GM18517 (cell line): ENCODE data around the gene HSPA6.
"Not testable (repeated sequence)": the region's sequence is repeated elsewhere in the genome, so short reads cannot be mapped to it uniquely, and the experiment has no call there.

Experiments
- ATAC-seq: cut with Tn5 transposase; IDR thresholded peaks from one replicate; pipeline ENCODE4 v1.9.1; 2021; ENCODE audit warnings: mild to moderate bottlenecking, moderate library complexity; ENCODE audit not compliant: unreplicated experiment

The HSPA6 gene

DNA sequence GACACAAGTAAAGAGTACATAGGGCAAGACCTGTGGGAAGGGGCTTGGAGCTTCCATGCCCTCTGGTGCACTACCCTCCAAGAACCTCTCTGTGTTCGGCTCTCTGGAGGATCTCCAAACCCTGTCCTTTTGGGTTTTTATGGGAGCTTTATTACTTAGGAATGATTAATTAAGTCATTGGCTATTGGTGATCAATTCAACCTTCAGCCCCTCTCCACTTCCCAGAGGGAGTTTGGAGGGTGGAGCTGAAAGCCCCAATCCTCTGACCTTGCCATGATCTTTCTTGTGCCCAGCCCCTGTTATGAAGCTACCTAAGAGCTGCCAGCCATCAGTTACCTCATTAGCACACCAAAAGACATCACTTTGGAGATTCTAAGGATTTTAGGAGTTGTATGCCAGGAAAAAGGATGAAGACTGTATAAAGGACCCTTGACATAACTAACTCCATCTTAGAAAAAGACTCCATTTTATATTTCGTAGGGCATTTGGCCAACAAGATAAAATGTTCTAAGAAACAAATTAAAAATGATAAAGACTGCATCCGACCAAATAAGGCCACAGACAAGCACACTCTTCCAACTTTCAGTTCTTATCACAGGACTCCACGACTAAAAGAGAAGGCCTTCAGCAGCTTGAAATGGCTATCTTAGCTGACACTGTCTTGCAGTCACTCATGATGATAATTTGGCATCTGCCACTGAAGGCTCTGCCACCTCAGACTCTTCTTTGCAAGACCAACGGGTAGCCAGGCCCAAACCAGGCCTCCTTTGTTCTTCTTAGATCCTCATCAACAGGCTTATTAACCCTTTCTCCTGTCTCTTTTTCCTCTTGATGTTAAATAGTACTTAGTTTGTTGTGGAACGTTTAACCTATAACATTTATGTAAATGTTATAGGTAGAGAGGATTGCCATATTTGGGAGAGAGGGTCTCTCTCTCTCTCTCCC lies 33.4 kb downstream of the HSPA6 start:
- ATAC-seq = not testable (repeated sequence)

DNA sequence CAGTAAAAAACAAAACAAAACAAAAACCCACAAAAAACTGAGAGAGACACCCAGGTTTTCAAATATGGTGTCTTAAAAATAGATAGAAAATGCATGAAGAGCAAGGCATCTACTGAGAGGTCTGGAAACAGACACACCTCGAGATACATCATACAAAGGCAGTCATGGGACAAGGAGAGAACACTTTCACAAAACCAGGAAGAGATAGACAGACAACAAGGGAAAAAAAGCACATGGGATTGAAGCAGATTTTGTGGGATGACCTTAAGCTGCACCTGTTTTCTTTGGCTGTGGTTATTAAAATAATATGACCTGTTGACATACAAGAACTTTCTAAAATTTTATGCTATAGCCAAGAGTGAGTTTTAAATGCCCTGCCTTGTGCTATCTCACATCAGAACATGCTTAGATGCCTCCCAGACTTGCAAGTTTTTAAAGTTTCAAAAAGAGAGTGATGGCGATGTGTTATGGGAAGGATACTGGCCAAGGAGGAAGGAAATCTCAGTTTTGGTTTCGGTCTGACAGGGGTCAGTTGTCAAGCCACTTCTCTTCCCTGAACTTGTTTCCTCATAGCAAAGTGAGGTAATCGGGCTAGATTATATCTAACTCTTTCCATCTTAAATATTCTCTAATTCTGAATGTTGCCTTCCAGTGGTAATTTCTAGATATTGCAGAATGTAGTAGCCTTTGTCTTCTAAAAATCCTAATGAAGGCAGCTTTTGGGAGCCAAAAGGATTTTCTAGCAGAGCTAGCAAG lies 36.8 kb downstream of the HSPA6 start:
- peak; percentile 52 for ATAC-seq

DNA sequence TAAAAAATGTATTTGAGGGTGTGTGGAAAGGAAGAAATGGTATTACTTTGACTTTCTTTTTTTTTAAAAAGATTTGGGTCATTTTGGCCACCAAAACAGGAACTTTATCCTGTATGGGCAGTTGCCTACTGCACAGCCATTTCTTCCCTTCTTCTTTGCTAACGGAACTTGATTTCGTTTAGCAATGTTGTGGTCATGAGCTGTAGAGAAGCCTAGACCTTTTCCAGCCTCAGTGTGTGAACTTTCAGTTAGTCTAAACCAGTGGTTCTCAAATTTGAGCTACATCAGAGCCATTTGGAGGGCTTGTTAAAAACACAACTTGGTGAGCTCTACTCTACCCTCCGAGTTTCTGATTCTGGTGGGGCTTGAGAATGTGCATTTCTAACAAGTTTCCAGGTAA lies 38.1 kb downstream of the HSPA6 start:
- not testable (repeated sequence) for ATAC-seq

DNA sequence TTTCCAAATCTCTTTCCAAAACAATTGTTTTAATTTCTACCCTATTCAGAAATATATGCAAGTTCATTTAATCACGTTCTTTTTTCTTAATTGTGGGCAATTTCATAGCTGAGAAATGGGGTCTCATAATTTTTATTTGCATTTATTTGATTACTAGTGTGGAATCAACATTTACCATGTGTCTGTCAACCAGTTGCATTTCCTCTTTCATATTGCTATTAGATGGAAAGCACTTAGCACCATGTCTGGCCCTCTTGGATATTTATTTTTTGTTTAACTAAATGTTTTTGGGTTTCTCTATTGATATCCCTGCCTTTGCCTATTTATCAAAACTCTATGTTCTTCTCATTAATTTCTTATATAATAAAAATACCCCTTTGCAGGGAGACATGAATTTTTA lies 39.2 kb downstream of the HSPA6 start:
- ATAC-seq = not testable (repeated sequence)

DNA sequence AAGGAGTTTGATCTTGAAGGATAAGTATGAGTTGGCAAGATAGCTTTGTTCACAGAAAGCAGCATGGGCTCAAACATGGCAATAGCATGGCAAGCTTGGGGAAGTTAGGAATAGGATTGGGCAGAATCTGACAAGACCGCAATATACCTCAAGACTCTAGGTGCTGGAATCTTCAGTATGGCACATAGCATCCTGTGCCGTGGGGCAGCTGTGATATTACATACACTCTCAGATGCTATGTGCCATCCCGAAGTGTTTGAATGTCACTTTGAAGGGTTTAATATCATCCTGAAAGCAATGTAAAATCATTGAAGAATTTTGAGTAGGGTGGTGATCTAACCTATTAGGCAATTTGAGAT lies 42.2 kb downstream of the HSPA6 start:
- ATAC-seq = not testable (repeated sequence)

DNA sequence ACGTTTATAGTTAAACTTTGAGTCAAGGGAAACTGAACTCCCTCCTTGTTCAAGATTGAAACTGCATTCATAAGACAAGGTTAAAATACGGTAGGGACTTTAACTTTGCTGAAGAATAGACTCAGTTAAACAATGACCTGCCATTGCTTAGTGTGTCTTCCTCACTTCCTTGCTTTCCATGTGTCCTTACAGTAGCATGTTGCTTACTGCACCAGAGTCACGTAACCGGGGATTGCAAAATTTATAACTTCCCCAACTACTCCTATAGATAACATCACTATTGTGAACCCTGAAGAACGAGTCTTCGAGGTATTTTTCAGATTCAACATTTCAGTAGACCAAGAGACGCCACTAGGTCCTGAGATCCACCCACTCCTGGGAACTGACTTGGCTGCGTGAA lies 47.4 kb downstream of the HSPA6 start:
- not testable (repeated sequence) for ATAC-seq
